ENCODE data around the gene TRPV2.

GRCh38 chr17:16459271-16459670 lies 43.9 kb downstream of the TRPV2 start:
- TF ChIP-seq CTCF (IDR thresholded peaks at IDR 0.05) (no peak), POLR2A (IDR thresholded peaks at IDR 0.05) (no peak)

All from testis (tissue), 2 donors.